Measurements from ENCODE around the gene NDUFS6. TPM values are rescaled to one million over a fixed set of nuclear protein-coding genes. Genes with fewer than 3 reads are reported as not detected.

Gene NDUFS6
- total RNA-seq (10 to 100 TPM; 12.5 to 31.8 TPM), polyA plus RNA-seq (ENCODE audit: insufficient read length in 2 of 2) (10 to 100 TPM; 92.2 to 98.9 TPM)
- long read RNA-seq, donor 1, transcript NDUFS6-201 (4 exons, 1,082 nt) = major isoform, 77 of 100 reads
- long read RNA-seq, donor 1, partial matches to known transcripts = 15 of 100 reads
- long read RNA-seq, donor 1, other reads (novel, unspliced or antisense) = 7 of 100 reads
- long read RNA-seq, donor 2, transcript NDUFS6-201 (4 exons, 1,082 nt) = major isoform, 35 of 38 reads
- long read RNA-seq, donor 2, partial matches to known transcripts = 0 of 38 reads
- long read RNA-seq, donor 2, other reads (novel, unspliced or antisense) = 0 of 38 reads
- long read RNA-seq, donor 3, transcript NDUFS6-201 (4 exons, 1,082 nt) = major isoform, 32 of 135 reads
- long read RNA-seq, donor 3, partial matches to known transcripts = 80 of 135 reads
- long read RNA-seq, donor 3, other reads (novel, unspliced or antisense) = 23 of 135 reads
- long read RNA-seq, donor 4, transcript NDUFS6-201 (4 exons, 1,082 nt) = major isoform, 72 of 99 reads
- long read RNA-seq, donor 4, partial matches to known transcripts = 17 of 99 reads
- long read RNA-seq, donor 4, other reads (novel, unspliced or antisense) = 8 of 99 reads

GRCh38 chr5:1801222-1801966, at the start of gene NDUFS6:
Gene NDUFS6 (plus strand): TSS chr5:1801407. CDS start chr5:1801418, 11 bp downstream.
- Histone ChIP-seq H3K4me1 (ENCODE audit: control insufficient read depth, insufficient read depth, low read length) (peaks cover 26% of the 10 kb centered on the region), H3K4me3 (ENCODE audit: low read depth, low read length) (peak within 1 kb of the TSS; percentile 80), H3K36me3 (ENCODE audit: control insufficient read depth, insufficient read depth, low read length) (peaks cover 54% of the 10 kb centered on the region), H3K27ac (ENCODE audit: low read depth, low read length) (peak within 1 kb of the TSS; percentile 74), H3K9me3 (ENCODE audit: control insufficient read depth, insufficient read depth, low read length) (no peaks in the 10 kb centered on the region), H3K27me3 (ENCODE audit: control insufficient read depth, insufficient read depth, low read length) (no peaks in the 10 kb centered on the region)
- under 1% methylated on average over 64 of the region's 69 CpGs for WGBS (ENCODE audit: insufficient coverage)
- peak; percentile 59 to 94 (median 70) for DNase-seq (ENCODE audit: low read depth in 4 of 6, low spot score in 6 of 6)

GRCh38 chr5:1751864-1752822, 49.1 kb upstream of the NDUFS6 start:
- 92% methylated on average over 19 of the region's 29 CpGs for WGBS (ENCODE audit: insufficient coverage)
- DNase-seq (ENCODE audit: low read depth in 4 of 6, low spot score in 6 of 6) = no peak
- Histone ChIP-seq H3K9me3 (ENCODE audit: control insufficient read depth, insufficient read depth, low read length) (no peaks in the 10 kb centered on the region), H3K36me3 (ENCODE audit: control insufficient read depth, insufficient read depth, low read length) (no peaks in the 10 kb centered on the region), H3K4me1 (ENCODE audit: control insufficient read depth, insufficient read depth, low read length) (no peaks in the 10 kb centered on the region), H3K4me3 (ENCODE audit: low read depth, low read length) (no peak overlapping the region), H3K27ac (ENCODE audit: low read depth, low read length) (no peak overlapping the region), H3K27me3 (ENCODE audit: control insufficient read depth, insufficient read depth, low read length) (no peaks in the 10 kb centered on the region)

GRCh38 chr5:1752881-1753280, 48.3 kb upstream of the NDUFS6 start:
- 84% methylated on average over 16 of the region's 16 CpGs for WGBS (ENCODE audit: insufficient coverage)
- Histone ChIP-seq H3K27me3 (ENCODE audit: control insufficient read depth, insufficient read depth, low read length) (no peaks in the 10 kb centered on the region), H3K4me3 (ENCODE audit: low read depth, low read length) (no peak overlapping the region), H3K9me3 (ENCODE audit: control insufficient read depth, insufficient read depth, low read length) (no peaks in the 10 kb centered on the region), H3K4me1 (ENCODE audit: control insufficient read depth, insufficient read depth, low read length) (no peaks in the 10 kb centered on the region), H3K36me3 (ENCODE audit: control insufficient read depth, insufficient read depth, low read length) (no peaks in the 10 kb centered on the region), H3K27ac (ENCODE audit: low read depth, low read length) (no peak overlapping the region)
- DNase-seq (ENCODE audit: low read depth in 4 of 6, low spot score in 6 of 6) = no peak

- Histone ChIP-seq H3K9me3 (ENCODE audit: control insufficient read depth, insufficient read depth, low read length) (no peaks in the 10 kb centered on the region), H3K27ac (ENCODE audit: low read depth, low read length) (no peak overlapping the region), H3K4me3 (ENCODE audit: low read depth, low read length) (no peak overlapping the region), H3K4me1 (ENCODE audit: control insufficient read depth, insufficient read depth, low read length) (no peaks in the 10 kb centered on the region), H3K36me3 (ENCODE audit: control insufficient read depth, insufficient read depth, low read length) (no peaks in the 10 kb centered on the region), H3K27me3 (ENCODE audit: control insufficient read depth, insufficient read depth, low read length) (no peaks in the 10 kb centered on the region)
- no peak for DNase-seq (ENCODE audit: low read depth in 4 of 6, low spot score in 6 of 6)
- 82% methylated on average over 6 of the region's 8 CpGs for WGBS (ENCODE audit: insufficient coverage)
These were observed 47.7 kb upstream of the NDUFS6 start for GRCh38 chr5:1753490-1753889.

DNA sequence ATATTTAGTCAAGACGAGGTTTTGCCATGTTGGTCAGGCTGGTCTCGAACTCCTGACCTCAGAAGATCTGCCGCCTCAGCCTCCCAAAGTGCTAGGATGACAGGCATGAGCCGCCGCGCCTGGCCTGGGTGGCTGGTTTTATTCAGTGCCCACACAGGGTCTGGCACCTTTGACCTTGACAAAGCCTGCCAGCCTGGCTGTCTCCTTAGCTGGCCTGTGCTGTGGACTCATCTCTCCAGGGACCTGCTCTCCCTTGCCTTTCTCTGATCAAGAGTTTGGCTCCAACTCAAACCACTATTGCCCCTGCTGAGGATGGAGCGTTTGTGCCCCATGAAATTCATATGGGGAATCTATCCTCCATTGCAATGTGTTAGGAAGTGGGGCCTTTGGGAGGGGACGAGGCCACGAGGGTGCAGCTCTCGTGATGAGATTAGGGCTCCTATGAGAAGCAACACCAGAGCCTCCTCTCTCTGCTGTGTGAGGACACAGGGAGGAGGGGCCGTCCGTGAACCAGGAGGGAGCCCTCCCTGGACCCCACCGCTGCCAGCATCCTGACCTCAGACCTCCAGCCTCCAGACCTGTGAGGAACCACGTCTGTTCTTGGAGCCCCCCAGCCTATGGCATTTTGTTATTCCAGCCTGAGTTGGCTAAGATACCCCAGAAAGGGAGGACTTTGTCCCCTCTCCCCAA, 46.5 kb upstream of the NDUFS6 start:
- DNase-seq (ENCODE audit: low read depth in 4 of 6, low spot score in 6 of 6) = no peak
- Histone ChIP-seq H3K4me3 (ENCODE audit: low read depth, low read length) (no peak overlapping the region), H3K27ac (ENCODE audit: low read depth, low read length) (no peak overlapping the region), H3K4me1 (ENCODE audit: control insufficient read depth, insufficient read depth, low read length) (no peaks in the 10 kb centered on the region), H3K27me3 (ENCODE audit: control insufficient read depth, insufficient read depth, low read length) (no peaks in the 10 kb centered on the region), H3K36me3 (ENCODE audit: control insufficient read depth, insufficient read depth, low read length) (no peaks in the 10 kb centered on the region), H3K9me3 (ENCODE audit: control insufficient read depth, insufficient read depth, low read length) (no peaks in the 10 kb centered on the region)
- WGBS (ENCODE audit: insufficient coverage) = 92% methylated on average over 9 of the region's 14 CpGs

- H3K36me3 ChIP-seq (ENCODE audit: control insufficient read depth, insufficient read depth, low read length) = no peaks in the 10 kb centered on the region
- DNase-seq (ENCODE audit: low read depth in 4 of 6, low spot score in 6 of 6) = no peak
- H3K27ac ChIP-seq (ENCODE audit: low read depth, low read length) = no peak overlapping the region
- 72% methylated on average over 14 of the region's 14 CpGs for WGBS (ENCODE audit: insufficient coverage)
- H3K4me1 ChIP-seq (ENCODE audit: control insufficient read depth, insufficient read depth, low read length) = no peaks in the 10 kb centered on the region
- no peaks in the 10 kb centered on the region for H3K9me3 ChIP-seq (ENCODE audit: control insufficient read depth, insufficient read depth, low read length)
- no peaks in the 10 kb centered on the region for H3K27me3 ChIP-seq (ENCODE audit: control insufficient read depth, insufficient read depth, low read length)
- H3K4me3 ChIP-seq (ENCODE audit: low read depth, low read length) = no peak overlapping the region
These were observed 45.8 kb upstream of the NDUFS6 start for GRCh38 chr5:1755321-1755949.

DNA sequence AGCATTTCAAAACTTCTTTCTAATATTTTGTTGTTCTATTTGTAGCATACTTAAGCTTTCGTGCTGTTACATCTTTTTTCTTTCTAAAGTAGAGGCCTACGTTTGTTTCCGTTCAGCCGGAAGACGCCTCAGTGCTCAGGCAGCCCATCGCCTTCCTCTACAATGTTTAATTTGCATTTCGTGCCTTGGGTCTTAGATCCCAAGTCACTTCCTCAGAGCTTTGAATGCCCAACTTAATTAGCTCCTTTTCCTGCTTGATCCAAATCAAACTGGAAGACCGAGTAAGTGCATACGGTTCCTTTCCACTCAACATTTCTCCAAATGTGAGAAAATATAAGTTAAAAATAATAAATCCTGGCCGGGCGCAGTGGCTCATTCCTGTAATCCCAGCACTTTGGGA, 44.7 kb upstream of the NDUFS6 start:
- no peaks in the 10 kb centered on the region for H3K27me3 ChIP-seq (ENCODE audit: control insufficient read depth, insufficient read depth, low read length)
- no peaks in the 10 kb centered on the region for H3K4me1 ChIP-seq (ENCODE audit: control insufficient read depth, insufficient read depth, low read length)
- H3K9me3 ChIP-seq (ENCODE audit: control insufficient read depth, insufficient read depth, low read length) = no peaks in the 10 kb centered on the region
- no peaks in the 10 kb centered on the region for H3K36me3 ChIP-seq (ENCODE audit: control insufficient read depth, insufficient read depth, low read length)
- H3K27ac ChIP-seq (ENCODE audit: low read depth, low read length) = no peak overlapping the region
- DNase-seq (ENCODE audit: low read depth in 4 of 6, low spot score in 6 of 6) = no peak
- no peak overlapping the region for H3K4me3 ChIP-seq (ENCODE audit: low read depth, low read length)
- 59% methylated on average over 8 of the region's 11 CpGs for WGBS (ENCODE audit: insufficient coverage)

- no peak for DNase-seq (ENCODE audit: low read depth in 4 of 6, low spot score in 6 of 6)
- H3K9me3 ChIP-seq (ENCODE audit: control insufficient read depth, insufficient read depth, low read length) = no peaks in the 10 kb centered on the region
- H3K4me3 ChIP-seq (ENCODE audit: low read depth, low read length) = no peak overlapping the region
- H3K27ac ChIP-seq (ENCODE audit: low read depth, low read length) = no peak overlapping the region
- H3K27me3 ChIP-seq (ENCODE audit: control insufficient read depth, insufficient read depth, low read length) = no peaks in the 10 kb centered on the region
- H3K4me1 ChIP-seq (ENCODE audit: control insufficient read depth, insufficient read depth, low read length) = no peaks in the 10 kb centered on the region
- H3K36me3 ChIP-seq (ENCODE audit: control insufficient read depth, insufficient read depth, low read length) = no peaks in the 10 kb centered on the region
- 93% methylated on average over 10 of the region's 10 CpGs for WGBS (ENCODE audit: insufficient coverage)
These were observed 43.7 kb upstream of the NDUFS6 start for GRCh38 chr5:1757511-1757910.
